H1 (cell line): Measurements from ENCODE around the gene RGS8. TPM values are rescaled to one million over a fixed set of nuclear protein-coding genes. Genes with fewer than 3 reads are reported as not detected.

Source experiments
- CBX8 ChIP-seq: fragments of 300-800, 300-1000 bp; sonication (generic); IDR thresholded peaks from 2 replicates; pipeline ENCODE4 v1.7.1; 2016; ENCODE audit warnings: low read depth, low read length, borderline replicate concordance
- FOSL1 ChIP-seq: IDR thresholded peaks from 2 replicates; pipeline ENCODE4 v1.6.1; 2011; ENCODE audit warnings: mild to moderate bottlenecking, low read depth, low read length, moderate library complexity; ENCODE audit not compliant: insufficient read depth
- POLR2A ChIP-seq, 2 experiments: IDR thresholded peaks; 1 replicate in 1 of 2; 2 replicates in 1 of 2; pipeline ENCODE4 v1.6.1; 2011; ENCODE audit warnings: low read depth in 2 of 2, low read length in 2 of 2, mild to moderate bottlenecking in 2 of 2; ENCODE audit errors: control extremely low read depth in 1 of 2
- RXRA ChIP-seq: IDR thresholded peaks from 2 replicates; pipeline ENCODE4 v1.6.1; 2011; ENCODE audit warnings: low read depth, mild to moderate bottlenecking, low read length, moderate library complexity; ENCODE audit not compliant: insufficient read depth
- SIN3A ChIP-seq, 2 experiments: IDR thresholded peaks in 1 of 2; conservative IDR thresholded peaks in 1 of 2; 2 replicates each; pipeline ENCODE4 v1.6.1; 2011 to 2012; ENCODE audit warnings: low read length in 2 of 2, improper control_type of control experiment in 1 of 2, low read depth in 1 of 2, mild to moderate bottlenecking in 1 of 2
- polyA plus RNA-seq, 7 experiments: library from polyadenylated mRNA; depleted of rRNA in 3 of 7; stranded (reverse) in 5 of 7; unstranded in 2 of 7; fragments of >200 nt in 5 of 7; fragments of 200-250 nt in 2 of 7; gene quantifications; 1 replicate in 5 of 7; 2 replicates in 1 of 7; 4 replicates in 1 of 7; pipeline versions ENCODE4 v1.2.1 to v1.2.3, GENCODE V29; 2011 to 2013; ENCODE audit warnings: missing spikeins in 2 of 7, mixed read lengths in 2 of 7
- total RNA-seq: library from RNA; stranded (reverse); fragmentation: NEBNext Ultra II Directional; extraction: Animal tissue kit (Norgen Biotek cat#: 25700); gene quantifications from 2 replicates; pipeline ENCODE4 v1.2.1, GENCODE V29; 2021
- TF ChIP-seq, protein P1 (sequence below): fragments of 300-600 bp; sonication (generic); IDR thresholded peaks from 2 replicates; pipeline ENCODE4 v1.7.1; 2012; ENCODE audit warnings: low read length, moderate library complexity, mild to moderate bottlenecking, inconsistent platforms; ENCODE audit not compliant: insufficient replicate concordance

RGS8 gene
- total and polyA plus RNA-seq, 2 of the 8 experiments (the other 6 are each of a cell fraction or from before 2014, with no cell fraction given) = 0.13 to 0.23 TPM

- TF ChIP-seq, protein P1, sequence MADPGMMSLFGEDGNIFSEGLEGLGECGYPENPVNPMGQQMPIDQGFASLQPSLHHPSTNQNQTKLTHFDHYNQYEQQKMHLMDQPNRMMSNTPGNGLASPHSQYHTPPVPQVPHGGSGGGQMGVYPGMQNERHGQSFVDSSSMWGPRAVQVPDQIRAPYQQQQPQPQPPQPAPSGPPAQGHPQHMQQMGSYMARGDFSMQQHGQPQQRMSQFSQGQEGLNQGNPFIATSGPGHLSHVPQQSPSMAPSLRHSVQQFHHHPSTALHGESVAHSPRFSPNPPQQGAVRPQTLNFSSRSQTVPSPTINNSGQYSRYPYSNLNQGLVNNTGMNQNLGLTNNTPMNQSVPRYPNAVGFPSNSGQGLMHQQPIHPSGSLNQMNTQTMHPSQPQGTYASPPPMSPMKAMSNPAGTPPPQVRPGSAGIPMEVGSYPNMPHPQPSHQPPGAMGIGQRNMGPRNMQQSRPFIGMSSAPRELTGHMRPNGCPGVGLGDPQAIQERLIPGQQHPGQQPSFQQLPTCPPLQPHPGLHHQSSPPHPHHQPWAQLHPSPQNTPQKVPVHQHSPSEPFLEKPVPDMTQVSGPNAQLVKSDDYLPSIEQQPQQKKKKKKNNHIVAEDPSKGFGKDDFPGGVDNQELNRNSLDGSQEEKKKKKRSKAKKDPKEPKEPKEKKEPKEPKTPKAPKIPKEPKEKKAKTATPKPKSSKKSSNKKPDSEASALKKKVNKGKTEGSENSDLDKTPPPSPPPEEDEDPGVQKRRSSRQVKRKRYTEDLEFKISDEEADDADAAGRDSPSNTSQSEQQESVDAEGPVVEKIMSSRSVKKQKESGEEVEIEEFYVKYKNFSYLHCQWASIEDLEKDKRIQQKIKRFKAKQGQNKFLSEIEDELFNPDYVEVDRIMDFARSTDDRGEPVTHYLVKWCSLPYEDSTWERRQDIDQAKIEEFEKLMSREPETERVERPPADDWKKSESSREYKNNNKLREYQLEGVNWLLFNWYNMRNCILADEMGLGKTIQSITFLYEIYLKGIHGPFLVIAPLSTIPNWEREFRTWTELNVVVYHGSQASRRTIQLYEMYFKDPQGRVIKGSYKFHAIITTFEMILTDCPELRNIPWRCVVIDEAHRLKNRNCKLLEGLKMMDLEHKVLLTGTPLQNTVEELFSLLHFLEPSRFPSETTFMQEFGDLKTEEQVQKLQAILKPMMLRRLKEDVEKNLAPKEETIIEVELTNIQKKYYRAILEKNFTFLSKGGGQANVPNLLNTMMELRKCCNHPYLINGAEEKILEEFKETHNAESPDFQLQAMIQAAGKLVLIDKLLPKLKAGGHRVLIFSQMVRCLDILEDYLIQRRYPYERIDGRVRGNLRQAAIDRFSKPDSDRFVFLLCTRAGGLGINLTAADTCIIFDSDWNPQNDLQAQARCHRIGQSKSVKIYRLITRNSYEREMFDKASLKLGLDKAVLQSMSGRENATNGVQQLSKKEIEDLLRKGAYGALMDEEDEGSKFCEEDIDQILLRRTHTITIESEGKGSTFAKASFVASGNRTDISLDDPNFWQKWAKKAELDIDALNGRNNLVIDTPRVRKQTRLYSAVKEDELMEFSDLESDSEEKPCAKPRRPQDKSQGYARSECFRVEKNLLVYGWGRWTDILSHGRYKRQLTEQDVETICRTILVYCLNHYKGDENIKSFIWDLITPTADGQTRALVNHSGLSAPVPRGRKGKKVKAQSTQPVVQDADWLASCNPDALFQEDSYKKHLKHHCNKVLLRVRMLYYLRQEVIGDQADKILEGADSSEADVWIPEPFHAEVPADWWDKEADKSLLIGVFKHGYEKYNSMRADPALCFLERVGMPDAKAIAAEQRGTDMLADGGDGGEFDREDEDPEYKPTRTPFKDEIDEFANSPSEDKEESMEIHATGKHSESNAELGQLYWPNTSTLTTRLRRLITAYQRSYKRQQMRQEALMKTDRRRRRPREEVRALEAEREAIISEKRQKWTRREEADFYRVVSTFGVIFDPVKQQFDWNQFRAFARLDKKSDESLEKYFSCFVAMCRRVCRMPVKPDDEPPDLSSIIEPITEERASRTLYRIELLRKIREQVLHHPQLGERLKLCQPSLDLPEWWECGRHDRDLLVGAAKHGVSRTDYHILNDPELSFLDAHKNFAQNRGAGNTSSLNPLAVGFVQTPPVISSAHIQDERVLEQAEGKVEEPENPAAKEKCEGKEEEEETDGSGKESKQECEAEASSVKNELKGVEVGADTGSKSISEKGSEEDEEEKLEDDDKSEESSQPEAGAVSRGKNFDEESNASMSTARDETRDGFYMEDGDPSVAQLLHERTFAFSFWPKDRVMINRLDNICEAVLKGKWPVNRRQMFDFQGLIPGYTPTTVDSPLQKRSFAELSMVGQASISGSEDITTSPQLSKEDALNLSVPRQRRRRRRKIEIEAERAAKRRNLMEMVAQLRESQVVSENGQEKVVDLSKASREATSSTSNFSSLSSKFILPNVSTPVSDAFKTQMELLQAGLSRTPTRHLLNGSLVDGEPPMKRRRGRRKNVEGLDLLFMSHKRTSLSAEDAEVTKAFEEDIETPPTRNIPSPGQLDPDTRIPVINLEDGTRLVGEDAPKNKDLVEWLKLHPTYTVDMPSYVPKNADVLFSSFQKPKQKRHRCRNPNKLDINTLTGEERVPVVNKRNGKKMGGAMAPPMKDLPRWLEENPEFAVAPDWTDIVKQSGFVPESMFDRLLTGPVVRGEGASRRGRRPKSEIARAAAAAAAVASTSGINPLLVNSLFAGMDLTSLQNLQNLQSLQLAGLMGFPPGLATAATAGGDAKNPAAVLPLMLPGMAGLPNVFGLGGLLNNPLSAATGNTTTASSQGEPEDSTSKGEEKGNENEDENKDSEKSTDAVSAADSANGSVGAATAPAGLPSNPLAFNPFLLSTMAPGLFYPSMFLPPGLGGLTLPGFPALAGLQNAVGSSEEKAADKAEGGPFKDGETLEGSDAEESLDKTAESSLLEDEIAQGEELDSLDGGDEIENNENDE = no peak
- TF ChIP-seq RXRA (no peak), CBX8 (no peak), POLR2A (IDR thresholded peaks at IDR 0.05; ENCODE audit: control extremely low read depth in 1 of 2, low read depth in 2 of 2, low read length in 2 of 2) (no peak), FOSL1 (no peak), SIN3A (conservative IDR thresholded peaks at IDR 0.05 in 1 of 2, IDR thresholded peaks at IDR 0.05 in 1 of 2; ENCODE audit: low read depth in 1 of 2, low read length in 2 of 2) (no peak)
Observed at GRCh38 chr1:182656842-182657397, 27.5 kb downstream of the RGS8 start (continued).
